ENCODE measurements around the gene CCZ1.
"Not testable (repeated sequence)": the region's sequence is repeated elsewhere in the genome, so short reads cannot be mapped to it uniquely, and the experiment has no call there.

GRCh38 chr7:5865279-5865931 is 33.1 kb upstream of the CCZ1 start:
- not testable (repeated sequence) for TF ChIP-seq CTCF (conservative IDR thresholded peaks at IDR 0.05; ENCODE audit: low read depth, low read length); EZH2 (IDR thresholded peaks at IDR 0.05; ENCODE audit: low read length, unreplicated experiment); EZH2phosphoT487 (IDR thresholded peaks at IDR 0.05; ENCODE audit: borderline replicate concordance, low read length)

Measured in PC-3 (cell line).